Kidney tubule cell (primary cell): ENCODE results near the gene TPM1.
A peak's percentile ranks its signal among the peaks of the same experiment; 100 is the strongest.

Experiments
- DNase-seq: peaks from one replicate; pipeline ENCODE4 v3.0.0-alpha.2; 2018; ENCODE audit warnings: low spot score

Gene TPM1

DNA sequence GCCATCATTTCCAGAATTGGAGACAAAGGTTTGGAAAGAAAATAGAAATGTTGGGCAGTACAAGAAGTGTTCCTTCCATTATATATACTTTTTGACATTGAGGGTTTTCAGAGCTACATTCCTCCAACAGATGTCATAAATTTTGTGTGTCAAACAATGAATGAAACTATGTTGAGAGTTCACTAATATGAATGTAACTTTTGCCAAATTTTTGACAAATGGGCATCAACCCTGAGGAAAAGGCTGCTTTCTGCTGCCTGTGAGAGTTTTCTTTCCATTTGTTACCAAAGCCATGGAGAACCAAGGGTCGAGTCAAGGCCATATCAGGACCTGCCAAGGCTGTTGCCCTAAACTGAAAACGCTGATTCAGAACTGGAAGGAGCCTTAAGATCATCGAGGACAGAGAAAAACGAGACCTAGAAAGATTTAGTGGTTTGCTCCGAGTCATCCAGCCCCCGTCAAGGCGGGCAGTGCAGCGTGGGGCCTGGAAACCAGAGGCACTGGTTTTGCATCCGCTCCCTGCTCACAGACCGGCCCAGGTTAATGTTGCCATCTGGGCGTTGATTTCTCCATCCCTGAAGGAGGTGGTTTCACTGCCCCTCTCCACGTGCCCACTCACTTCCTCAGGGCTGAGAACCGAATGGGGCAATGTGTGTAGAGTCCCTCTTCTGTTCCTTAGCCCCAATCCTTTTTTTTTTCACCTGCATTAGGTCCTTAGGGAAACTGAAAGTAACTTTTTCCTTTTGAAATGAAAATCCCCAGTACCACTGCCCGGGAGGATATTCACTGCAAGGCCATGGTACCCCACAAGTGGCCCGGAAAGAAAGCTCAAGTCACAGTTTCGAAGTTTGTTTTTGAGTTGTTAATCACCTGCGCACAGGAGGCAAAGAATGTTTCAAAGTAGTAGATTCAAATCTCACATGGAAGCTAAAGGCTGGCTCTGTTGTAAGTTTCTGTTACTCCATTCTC, 32.8 kb downstream of the TPM1 start:
- peak; percentile 23 for DNase-seq

DNA sequence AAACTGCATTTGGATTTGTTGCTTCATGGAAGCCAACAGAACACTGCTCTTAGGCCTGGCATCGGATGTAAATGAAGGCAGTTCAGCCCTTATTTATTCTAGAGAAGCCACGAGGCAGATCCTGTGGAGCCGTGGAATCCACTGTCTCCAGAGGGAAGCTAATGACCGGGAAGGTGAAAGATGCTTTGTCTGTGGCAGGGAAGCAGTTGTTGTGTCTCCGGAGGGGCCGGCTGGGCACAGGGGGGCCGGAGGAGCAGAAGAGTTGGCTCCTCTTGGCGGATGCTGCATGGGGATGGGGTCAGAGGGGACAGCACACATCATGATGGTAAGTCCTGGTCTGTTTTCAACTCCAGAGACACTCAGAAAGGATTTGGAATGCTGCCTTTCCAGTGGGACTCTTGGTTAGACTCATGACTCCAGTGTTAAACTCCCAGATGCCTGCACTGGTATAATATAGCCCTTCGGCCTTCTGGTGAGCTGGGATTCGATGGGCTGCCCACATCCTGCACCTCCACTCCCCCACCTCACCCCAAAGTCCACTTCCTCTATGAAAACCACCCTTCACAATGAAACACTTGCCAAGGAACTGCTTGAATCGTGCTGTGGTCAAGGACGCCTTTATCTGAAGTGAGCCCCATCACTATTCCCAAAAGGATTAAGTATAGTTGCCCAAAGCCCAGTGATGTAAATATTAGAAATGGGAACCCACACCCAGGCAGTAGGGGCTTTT, 33.6 kb downstream of the TPM1 start:
- DNase-seq, result no peak

DNA sequence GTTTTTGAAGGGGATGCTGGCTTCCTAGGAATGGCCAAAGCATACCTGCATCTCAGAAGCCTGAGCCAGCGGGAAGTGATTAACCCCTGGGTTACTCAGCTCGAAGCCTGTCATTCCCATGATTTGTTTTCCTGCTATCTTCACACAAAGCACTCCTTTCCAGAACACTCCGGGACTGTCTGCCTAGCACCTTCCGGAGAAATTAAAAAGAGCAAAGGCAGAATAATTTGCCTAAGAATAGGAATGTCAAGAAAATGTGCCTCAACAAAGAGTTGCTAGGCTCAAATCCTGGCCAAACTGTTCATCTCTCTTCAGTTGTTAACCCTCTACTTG, 34.1 kb downstream of the TPM1 start:
- no peak for DNase-seq

DNA sequence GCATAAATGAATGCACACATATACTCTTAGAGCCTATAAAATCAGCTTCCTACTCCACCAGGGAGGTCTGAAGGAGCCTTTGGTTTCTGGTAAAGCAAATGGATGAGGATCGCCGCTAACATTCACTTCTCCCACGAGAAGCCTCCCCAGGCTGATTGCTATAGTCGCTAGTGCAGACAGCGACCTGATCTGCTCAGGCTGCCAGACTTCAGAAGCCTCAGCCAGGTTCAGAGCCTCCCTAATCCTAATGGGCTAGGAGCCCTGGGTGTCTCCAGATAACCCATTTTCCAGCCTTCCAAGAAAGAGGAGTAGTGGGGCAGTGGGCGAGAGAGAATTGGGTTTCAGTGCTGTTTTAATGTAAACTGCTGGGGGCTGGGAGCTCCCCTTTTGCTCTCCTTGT, 35.4 kb downstream of the TPM1 start:
- no peak for DNase-seq

DNA sequence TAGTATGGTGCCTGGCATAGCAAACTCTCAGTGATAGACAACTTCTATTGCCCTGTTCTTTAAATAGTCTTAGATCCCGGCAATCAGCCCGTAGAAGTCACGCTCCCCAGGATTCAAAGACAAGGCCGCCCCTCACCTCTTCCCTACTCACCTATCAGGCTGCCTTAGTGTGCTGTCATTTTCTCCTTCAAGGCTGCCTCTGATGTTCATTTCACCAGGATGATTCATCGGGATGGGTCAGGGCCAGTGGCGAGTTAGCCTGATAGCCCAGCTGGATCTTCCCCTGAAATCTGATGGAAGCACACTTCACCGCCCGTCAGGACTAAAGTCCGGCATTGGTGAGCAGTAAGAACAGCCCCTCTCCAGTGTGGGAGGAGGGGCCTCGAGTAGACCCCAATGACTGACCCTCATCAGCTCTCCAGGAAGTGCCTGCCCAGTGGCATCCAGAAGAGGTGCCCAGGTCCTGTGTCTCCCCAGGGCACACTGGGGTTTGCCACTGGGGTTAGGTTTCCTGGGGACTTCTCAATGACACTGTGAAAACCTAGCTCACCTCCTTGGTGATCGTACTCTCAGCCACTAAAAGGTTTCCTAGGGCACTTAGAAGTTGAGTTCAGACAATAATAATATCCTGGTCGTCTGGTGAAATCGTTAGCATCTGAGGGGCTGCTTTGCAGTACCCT, 37.5 kb downstream of the TPM1 start:
- peak; percentile 70 for DNase-seq

DNA sequence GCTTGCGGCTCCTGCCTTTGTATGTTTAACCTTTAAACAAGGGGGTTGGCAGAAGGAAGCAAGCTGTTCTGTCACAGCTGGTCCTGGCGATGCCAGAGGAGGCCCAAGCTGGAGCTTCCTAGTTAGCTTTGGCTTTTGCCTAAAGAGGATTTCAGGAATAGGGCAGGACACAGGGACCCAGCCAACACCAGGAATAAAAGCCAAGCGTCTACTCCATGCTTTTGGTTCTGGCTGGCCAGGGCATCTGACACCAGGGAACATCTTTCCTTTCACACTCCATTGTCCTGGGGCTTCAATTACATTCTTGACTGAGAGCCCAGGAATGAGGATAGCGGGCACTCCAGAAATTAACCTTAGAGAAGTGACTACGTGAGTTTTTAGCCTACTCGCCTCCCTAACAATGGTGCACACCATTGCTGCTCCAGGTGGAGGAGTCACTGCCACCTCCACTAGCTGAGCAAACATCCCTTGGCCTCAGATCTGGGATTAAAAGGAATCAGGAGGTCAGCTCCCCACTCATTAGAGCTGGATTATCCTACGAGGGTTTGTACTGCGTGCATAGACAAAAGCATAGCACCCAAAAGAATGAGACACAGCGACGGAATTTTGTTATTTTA, 38.2 kb downstream of the TPM1 start:
- DNase-seq, result no peak

DNA sequence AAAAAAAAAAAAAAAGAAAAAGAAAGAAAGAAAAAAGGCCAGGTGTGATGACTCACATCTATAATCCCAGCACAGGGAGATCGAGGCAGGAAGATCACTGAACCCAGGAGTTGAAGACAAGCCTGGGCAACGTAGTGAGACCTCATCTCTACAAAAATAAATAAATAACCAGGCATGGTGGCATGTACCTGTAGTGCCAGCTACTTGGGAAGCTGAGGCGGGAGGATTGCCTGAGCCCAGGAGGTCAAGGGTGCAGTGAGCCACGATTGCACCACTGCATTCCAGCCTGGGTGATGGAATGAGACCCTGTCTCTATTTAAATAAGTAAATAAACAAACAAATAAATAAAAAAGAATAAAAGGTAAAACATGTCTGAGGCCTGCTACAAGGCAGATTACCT, 39.8 kb downstream of the TPM1 start:
- DNase-seq, result peak; percentile 41

DNA sequence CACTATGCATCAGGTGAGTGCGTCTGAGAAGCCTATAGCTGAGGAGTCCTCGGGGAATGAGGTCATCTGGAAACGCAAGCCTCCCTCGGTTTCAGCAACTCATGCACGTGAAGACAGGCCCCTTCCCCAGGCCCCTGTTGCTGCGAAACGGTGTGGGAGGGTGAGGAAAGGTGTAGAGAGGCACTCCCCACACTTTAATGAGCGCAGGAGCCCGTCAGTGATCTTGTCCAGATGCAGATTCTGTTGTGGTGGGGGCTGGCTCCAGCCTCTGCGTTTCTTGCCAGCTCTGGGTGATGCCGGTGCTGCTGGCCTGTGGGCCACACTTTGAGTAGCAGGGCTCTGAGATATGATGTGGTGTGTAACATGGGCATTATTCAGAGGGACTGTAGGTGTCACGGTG, 40.5 kb downstream of the TPM1 start:
- DNase-seq, result no peak

DNA sequence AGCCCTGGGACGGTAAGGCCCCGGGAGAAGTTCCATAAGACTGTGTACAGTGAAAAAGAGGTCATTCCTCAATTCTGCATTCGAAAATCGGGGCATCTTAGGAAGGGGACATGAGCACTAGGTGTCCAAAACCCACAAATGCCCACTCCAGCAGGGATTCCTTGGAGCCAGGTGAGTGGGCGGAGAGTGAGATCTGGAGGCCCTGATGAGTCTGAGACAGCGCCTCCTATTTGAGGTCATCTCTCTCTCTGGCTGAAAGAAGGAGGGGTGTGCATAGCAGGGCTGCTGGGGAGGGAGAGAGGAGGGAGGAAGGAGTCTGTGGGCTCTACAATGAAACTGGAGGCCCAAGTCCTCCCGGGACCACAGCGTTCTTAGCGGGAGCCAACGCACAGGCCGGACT, 41.0 kb downstream of the TPM1 start:
- DNase-seq, result no peak

DNA sequence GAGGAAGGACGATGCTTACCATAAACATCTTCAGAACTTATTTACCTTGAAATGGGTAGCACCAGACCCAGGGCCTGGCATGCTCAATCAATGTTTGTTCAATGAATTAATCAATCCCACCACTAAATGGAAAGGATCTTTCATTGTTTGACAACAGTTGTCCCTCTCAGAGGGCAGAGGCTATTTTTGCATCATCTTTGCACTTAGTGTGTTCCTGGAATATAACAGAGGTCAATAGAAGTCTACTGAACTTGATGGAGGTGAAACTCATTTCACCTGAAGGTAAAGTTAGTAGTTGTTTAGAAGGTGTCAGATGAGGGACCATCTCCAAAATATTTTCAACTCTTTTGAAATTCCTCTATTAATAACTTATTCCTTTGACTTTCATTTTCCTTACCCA, 42.3 kb downstream of the TPM1 start:
- DNase-seq, result no peak

DNA sequence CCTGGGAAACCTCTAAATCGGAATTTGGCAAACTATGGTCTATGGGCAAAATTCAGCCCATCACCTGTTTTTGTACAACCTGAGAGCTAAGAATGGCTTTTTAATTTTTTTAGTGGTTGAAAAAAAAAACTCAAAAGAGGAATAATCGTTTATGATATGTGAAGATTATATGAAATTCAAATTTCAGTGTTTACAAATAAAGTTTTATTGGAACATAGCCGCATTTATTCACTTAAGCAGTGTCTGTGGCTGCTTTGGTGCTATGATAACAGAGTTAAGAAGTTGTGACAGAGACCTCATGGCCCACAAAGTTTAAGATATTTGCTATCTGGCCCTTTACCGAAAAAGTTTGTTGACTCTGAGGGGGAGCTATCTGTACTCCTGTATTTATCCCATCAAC, 42.7 kb downstream of the TPM1 start:
- no peak for DNase-seq

DNA sequence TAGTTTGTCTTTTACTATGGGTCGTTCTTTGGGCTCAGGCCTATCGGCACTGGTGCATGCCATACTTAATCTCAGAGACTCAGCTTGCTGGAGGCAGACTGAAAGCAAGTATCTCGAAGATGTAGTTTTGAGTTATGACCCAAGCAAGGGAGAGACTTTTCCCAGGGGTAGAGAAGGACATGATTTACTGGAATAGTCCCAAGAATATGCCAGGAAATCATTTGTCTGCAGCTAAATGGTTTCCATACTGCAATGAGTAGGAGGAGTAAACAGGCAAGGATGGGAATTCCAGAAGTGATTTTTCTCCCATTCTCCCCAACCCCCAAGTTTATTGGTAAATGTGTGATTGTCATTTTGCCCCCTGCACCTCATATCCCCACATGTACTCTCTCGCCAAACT, 43.7 kb downstream of the TPM1 start:
- no peak for DNase-seq

DNA sequence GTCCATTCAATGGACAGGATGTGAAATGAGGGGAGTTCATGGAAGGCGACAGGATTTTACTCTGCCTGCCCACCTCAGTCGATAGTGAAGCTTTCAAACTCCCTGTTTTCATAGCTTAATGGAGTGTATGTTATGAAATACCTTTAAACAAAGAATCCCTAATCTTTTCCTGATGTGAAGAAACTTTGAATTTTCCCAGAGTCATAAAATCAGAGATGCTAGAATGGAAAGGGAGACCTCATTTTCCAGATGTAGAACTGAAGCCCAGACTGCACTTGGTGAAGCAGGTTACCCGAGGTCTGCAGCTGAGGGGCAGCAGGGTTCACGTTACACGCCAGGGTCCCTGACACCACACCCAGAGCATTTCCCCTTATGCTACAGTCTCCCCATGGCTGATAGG, 44.4 kb downstream of the TPM1 start:
- DNase-seq, result no peak

DNA sequence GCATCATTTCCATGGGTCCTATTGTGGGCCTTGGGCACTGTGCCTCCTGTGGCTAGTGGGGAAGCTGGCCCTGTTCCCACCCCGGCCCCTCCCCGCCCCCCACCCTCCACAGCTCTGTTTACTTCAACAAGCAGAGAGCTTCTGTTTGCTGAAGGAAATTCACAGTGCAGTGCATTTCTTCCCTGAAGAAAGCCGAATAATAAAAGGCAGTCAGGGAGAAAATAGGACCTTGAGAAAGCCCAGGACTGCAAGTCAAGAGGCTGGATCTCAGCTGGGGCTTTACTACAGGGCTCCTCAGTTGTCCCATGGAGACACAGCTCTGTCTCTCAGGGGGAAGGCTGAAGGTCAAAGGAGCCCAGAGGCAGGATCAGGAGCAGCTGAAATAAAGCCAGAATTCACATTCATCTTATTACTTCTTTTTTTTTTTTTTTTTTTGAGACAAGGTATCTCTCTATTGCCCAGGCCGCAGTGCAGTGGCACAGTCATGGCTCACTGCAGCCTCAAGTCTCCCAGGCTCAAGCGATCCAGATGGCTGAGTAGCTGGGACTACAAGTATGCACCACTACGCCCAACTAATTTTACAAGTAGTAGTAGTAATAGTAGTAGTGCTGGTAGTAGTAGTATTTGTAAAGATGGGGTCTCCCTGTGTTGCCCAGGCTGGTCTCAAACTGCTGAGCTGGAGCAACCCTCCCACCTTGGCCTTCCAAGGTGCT, 46.1 kb downstream of the TPM1 start:
- DNase-seq, result peak; percentile 56

DNA sequence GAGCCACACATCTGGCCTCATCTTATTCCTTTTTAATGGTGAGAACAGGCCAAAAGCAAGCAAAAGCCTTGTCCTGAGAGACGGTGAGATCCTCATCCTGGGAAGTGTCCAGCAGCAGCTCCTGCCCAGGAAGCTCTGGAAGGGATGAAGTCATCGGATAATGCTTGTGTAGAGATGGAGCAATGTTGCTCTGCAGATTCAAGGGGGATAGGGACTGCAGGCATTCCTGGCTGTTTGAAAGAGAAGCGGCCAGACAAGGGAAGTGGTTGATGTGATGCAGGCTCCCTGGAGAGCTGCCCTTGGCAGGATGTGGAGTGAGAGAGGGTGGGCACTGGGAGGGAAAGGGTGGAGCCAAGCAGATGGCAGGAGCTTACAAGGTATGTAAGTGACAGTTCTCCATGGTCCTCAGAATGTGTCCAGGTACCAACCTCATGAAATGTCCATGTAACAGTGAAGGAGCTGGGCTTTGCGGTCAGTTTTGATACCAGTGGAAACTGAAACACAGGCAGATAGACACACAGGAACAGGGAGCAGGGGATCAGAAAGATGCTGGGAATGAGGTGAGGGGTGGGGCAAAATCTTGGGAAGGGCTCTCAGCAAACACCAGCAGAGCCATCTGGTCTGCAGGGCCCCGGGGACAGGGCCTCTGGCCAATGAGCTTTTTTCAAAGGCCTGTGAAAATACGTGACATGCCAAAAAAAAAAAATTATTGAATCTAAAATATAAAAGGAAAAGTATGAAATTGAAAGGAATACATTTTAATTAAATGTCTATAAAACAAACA, 46.9 kb downstream of the TPM1 start:
- DNase-seq, result peak; percentile 83

DNA sequence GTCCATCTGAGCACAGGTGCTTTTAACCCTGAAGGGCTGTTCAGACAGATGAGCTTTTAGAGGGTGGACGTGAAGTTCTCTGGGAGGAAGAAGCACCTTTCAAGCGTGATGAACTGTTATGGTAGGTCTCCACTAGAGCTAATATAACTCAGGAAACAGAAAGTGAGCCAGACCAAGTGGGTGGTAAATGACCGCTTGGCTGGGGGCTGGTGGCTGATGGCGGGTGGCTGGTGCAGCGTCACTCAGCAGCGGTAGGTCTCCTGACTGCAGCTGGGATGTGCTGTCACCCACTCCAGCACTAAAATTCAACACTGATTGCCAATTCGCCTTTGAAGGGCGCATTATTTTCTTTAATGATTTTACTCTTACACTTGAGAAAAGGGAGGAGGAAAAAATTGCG, 47.9 kb downstream of the TPM1 start:
- no peak for DNase-seq

DNA sequence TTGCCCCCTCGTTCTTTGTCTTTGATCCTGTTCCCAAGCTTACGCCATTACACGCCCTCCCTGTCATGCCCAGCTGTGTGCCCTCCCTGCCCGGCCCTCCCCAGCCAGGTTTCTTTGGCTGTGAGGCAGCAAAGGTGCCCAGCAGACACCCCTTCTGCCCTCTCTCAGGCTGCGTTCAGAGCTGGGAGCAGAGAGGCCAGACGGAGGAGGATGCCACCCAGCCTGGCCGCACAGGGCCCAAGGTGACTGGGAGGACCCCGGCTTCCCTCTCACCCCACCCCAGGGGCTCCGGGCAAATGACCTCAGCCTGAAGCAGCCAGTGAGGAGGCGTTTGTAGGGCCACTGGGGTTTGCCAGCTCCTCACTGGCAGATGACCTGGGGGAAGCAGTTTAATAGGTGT, 48.3 kb downstream of the TPM1 start:
- DNase-seq, result no peak

DNA sequence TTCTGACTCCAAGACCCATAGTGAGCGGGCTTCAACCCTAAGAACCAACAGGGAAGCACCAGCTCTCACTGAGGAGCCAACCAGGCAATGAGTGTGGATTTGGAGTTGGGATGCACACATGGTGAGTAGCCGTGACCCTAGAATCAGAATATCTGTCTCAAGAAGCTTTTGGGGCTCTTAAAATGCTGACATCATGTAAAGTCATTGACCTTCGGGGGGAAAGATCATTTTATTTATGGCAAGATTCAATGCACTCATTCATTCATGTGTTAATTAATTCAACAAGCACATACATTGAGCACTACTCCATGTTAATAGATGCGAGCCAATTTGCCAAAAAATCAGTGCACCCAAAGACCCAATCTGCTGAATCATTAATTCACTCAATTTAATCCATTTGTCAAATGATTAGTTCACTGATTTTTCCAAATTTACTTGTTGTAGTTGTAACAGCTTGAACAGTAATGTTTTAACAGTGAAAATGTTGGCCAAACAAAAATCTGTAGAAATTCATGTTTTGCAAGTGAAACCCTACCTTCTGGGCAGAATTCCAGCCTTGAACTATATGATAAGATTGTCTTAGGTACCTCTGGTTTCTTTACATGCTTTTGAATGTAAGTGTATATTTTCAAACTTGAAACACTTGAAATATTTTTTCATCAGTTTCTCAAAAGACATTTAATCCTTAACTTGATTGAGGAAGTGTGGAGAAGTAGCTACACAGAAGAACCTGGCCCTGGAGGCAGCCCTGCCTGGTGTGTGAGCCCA, 49.3 kb downstream of the TPM1 start:
- DNase-seq, result no peak

DNA sequence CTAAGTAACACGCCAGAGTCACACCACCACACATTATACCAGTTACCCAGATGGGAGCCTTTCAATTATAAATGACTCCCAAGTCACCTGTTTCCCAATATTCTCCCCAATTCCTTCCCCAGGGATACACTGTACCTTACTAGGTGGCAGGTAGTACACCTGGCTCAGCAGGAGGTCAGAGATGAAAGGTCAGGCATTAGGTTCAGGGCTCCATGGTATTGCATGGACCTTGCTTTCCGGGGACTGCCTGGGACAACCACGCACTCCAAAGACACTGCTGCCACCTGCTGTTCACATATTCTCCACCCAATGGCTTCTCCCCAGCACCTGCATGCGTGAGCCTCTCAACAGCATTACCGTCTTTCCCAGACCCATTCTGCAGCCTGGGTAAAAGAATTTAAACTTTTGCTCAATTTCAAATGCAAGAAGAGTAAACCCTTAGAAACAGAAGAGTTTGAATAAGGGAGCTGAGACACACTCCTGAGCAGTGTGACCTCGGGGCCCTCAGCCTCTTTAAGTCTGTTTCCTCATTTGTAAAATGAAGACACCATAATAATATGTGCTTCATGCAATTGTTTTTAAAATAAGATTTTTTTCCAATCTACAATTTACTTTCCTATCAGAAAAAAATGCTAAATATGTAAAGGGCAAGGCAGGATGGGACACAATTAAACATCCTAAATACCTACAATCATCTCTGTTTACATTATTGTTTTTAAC, 51.1 kb downstream of the TPM1 start:
- DNase-seq, result peak; percentile 78

DNA sequence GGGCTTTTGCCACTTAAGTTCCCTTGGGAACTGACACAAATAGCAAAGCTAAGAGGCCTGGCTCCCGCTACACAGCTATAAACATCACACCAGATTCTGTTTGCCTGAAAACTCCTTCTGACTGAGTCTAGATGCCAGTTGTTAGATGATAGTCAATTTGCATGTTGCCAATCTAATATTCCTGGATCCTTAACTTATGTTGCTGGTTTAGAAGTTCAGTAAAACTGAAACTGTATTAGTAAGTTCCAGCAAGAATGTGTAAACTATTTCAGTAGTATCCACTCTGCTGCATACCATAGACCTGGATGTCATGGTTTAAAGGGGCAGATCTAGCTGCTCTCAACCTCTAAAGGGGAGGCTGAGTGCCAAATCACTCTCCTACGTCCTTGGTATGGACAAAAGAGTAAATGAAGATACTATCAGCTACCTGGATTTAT, 52.0 kb downstream of the TPM1 start:
- DNase-seq, result peak; percentile 61
